HK-2 (cell line): ENCODE data around the gene TMA7.

ENCODE experiments used
- DNase-seq: peaks from one replicate; pipeline ENCODE4 v3.0.0-alpha.2; 2018; ENCODE audit not compliant: unreplicated experiment

TMA7 gene

GRCh38 chr3:48423241-48423882, 16.7 kb upstream of the TMA7 start:
- no peak for DNase-seq

- DNase-seq, result no peak
Measured at GRCh38 chr3:48423883-48424695, 16.0 kb upstream of the TMA7 start.

- DNase-seq, result no peak
Measured at GRCh38 chr3:48425281-48425812, 14.7 kb upstream of the TMA7 start.

- no peak for DNase-seq
Measured at GRCh38 chr3:48426401-48426909, 13.6 kb upstream of the TMA7 start.

GRCh38 chr3:48426944-48427629, 13.0 kb upstream of the TMA7 start:
- DNase-seq, result no peak

GRCh38 chr3:48427630-48427962, 12.5 kb upstream of the TMA7 start:
- DNase-seq, result no peak

GRCh38 chr3:48428088-48428571, 11.9 kb upstream of the TMA7 start:
- DNase-seq, result no peak

GRCh38 chr3:48428572-48429316, 11.3 kb upstream of the TMA7 start:
- peak; percentile 65 for DNase-seq

- DNase-seq, result peak; percentile 50
Measured at GRCh38 chr3:48429317-48429959, 10.6 kb upstream of the TMA7 start.

GRCh38 chr3:48429960-48430707, 9.9 kb upstream of the TMA7 start, which contains the start of gene PLXNB1:
Gene PLXNB1 (minus strand): TSS chr3:48430086. CDS start chr3:48424611, 5,475 bp downstream.
- no peak for DNase-seq

GRCh38 chr3:48430708-48431101, 9.4 kb upstream of the TMA7 start:
- DNase-seq, result no peak

GRCh38 chr3:48431224-48432029, 8.6 kb upstream of the TMA7 start:
- no peak for DNase-seq

GRCh38 chr3:48432411-48433371, 7.4 kb upstream of the TMA7 start:
- DNase-seq, result no peak

- no peak for DNase-seq
Measured at GRCh38 chr3:48433472-48434118, 6.5 kb upstream of the TMA7 start.

GRCh38 chr3:48434591-48435222, 5.3 kb upstream of the TMA7 start:
- DNase-seq, result no peak

GRCh38 chr3:48435223-48435595, 4.8 kb upstream of the TMA7 start:
- DNase-seq, result no peak

GRCh38 chr3:48435774-48436476, 4.1 kb upstream of the TMA7 start:
- DNase-seq, result peak; percentile 80
